NT2/D1 (cell line): ENCODE results near the gene TERT.

Experiments used
- DNase-seq: peaks from one replicate; pipeline ENCODE4 v3.0.0-alpha.2; 2011; ENCODE audit warnings: low read depth, low spot score
- H3K27me3 ChIP-seq: 2 replicates; pipeline ENCODE4 v1.6.0; 2011; ENCODE audit warnings: mild to moderate bottlenecking; ENCODE audit not compliant: insufficient read length, insufficient read depth
- H3K36me3 ChIP-seq: 2 replicates; pipeline ENCODE4 v1.6.1; 2011; ENCODE audit warnings: mild to moderate bottlenecking, low read length, mixed read lengths; ENCODE audit not compliant: insufficient read depth, insufficient read length
- H3K4me1 ChIP-seq: 2 replicates; pipeline ENCODE4 v1.5.1; 2011; ENCODE audit not compliant: insufficient read depth, insufficient read length
- H3K4me3 ChIP-seq: 2 replicates; pipeline ENCODE4 v1.5.1; 2011; ENCODE audit warnings: low read depth; ENCODE audit not compliant: insufficient read length
- H3K9ac ChIP-seq: 2 replicates; pipeline ENCODE4 v1.6.0; 2011; ENCODE audit warnings: low read depth; ENCODE audit not compliant: insufficient read length
- H3K9me3 ChIP-seq: 2 replicates; pipeline ENCODE4 v1.5.1; 2011; ENCODE audit warnings: mild to moderate bottlenecking, low read length; ENCODE audit not compliant: insufficient read depth
- SUZ12 ChIP-seq: IDR thresholded peaks from 2 replicates; pipeline ENCODE4 v1.6.1; 2011; ENCODE audit not compliant: insufficient read length, insufficient read depth; ENCODE audit errors: extremely low read depth
- YY1 ChIP-seq: IDR thresholded peaks from 2 replicates; pipeline ENCODE4 v1.6.1; 2011; ENCODE audit not compliant: insufficient read length, insufficient read depth
- ZNF274 ChIP-seq: IDR thresholded peaks from 2 replicates; pipeline ENCODE4 v1.6.1; 2011; ENCODE audit warnings: mild to moderate bottlenecking, low read depth, low read length

Gene TERT

DNA sequence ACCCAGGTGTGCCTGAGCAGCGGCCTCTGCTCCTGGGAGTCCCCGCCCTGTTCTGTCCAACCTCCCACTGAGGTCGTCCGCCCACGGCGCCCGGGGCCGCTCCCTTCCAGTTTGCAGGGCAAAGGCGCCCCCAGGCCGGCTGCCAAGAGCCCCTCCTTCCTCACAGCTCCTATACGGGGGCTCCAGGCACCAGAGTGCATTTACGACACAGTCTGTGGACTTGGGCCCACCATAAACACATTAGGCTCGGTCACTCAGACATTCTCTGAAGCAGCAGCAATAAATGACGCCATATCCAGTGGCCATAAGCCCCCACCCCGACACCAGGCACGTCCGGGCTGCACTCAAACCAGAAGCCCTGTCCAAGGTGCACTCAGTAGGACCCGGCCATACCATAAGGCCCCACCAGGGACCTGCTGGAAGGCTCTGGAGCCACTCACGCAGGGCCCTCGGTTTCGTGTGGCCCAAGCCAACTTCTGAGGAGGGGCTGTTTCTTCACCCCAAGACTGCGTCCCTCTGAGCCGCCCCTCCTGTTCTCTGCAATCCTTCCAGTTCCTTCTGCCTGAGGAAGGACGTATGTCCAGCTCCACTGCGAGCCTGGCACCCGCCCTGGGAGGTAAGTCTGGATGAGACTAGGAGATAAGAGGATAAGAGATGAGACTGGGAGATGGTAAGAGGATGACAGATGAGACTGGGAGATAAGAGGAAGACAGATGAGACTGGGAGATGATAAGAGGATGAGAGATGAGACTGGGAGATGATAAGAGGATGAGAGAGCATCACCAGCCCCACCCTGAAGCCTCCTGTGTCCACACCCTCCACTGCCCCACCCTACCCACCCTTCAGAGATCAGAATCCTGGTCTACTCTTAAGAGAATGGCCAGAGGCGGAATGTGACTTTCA is 42.9 kb downstream of the TERT start:
- no peak for DNase-seq
- Histone ChIP-seq H3K9ac (no peak overlapping the region), H3K27me3 (no peaks in the 10 kb centered on the region), H3K36me3 (no peaks in the 10 kb centered on the region), H3K4me1 (no peaks in the 10 kb centered on the region), H3K9me3 (no peaks in the 10 kb centered on the region), H3K4me3 (no peak overlapping the region)
- TF ChIP-seq SUZ12: no peak
- TF ChIP-seq ZNF274: no peak
- TF ChIP-seq YY1: no peak

DNA sequence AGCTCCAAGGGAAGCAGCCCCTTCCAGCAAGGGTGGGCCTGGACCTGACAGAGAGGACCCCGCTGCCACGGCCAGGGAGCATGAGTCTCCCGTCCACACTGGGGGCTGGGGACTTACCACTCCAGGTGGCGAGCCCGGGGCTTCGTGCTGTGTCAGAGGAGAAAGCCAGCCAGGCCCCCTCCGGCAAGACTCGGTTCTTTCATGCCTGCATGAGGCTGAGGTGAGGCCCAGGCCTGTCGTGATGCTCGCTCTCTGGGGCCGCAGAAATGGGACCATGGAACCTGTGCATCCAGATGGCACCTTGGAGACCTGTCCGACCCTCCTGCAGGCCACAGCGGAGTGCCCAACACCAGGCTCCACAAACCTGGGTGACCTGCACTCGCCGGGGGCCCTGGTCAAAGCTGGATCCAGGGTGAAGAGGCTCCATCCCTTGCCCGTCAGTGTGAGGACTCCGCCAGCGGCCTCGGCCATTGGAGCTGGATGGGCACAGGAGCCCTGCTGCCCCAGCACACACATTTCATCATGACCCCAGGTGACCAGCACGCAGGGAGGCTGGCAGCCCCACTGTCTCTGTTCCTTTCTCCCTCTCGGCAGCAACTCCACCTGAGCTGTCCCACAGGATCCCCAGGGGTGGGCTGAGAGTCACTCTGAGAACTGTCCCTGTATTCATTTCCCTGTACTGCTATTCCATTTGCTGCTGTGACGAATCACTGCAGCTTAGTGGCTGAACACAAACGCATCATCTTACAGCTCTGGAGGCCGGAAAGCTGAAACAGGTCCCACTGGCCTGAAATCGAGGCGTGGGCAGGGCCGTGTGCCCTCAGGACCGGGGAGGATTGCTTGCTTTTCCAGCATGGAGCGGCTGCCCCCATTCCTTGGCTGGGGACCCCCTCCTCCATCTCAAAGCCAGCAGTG is 45.2 kb downstream of the TERT start:
- no peak for DNase-seq
- Histone ChIP-seq H3K9ac (no peak overlapping the region), H3K9me3 (no peaks in the 10 kb centered on the region), H3K27me3 (no peaks in the 10 kb centered on the region), H3K4me1 (no peaks in the 10 kb centered on the region), H3K4me3 (no peak overlapping the region), H3K36me3 (no peaks in the 10 kb centered on the region)
- no peak for TF ChIP-seq ZNF274
- no peak for TF ChIP-seq SUZ12

DNA sequence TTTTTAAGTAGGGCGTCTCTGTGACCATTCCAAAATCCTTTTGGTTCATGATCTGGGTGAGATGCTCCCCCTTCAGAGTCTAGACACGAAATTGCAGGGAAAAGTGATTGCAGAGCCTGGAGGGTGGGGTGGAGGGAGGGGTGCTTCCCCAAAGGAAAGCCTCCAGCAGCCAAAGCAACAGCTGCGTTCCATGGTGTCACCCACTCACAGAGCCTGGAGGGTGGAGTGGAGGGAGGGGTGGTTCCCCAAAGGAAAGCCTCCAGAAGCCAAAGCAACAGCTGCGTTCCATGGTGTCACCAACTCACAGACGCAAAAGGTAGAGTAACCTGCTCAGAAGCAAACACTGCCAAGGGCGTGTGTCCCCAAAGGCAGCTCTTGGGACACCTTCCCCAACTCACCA is 47.1 kb downstream of the TERT start:
- H3K4me3 ChIP-seq: no peak overlapping the region
- no peaks in the 10 kb centered on the region for H3K36me3 ChIP-seq
- no peak for DNase-seq
- peaks cover 4% of the 10 kb centered on the region for H3K4me1 ChIP-seq
- no peaks in the 10 kb centered on the region for H3K9me3 ChIP-seq
- TF ChIP-seq YY1 (no peak), ZNF274 (no peak), SUZ12 (no peak)
- H3K27me3 ChIP-seq: no peaks in the 10 kb centered on the region
- no peak overlapping the region for H3K9ac ChIP-seq

DNA sequence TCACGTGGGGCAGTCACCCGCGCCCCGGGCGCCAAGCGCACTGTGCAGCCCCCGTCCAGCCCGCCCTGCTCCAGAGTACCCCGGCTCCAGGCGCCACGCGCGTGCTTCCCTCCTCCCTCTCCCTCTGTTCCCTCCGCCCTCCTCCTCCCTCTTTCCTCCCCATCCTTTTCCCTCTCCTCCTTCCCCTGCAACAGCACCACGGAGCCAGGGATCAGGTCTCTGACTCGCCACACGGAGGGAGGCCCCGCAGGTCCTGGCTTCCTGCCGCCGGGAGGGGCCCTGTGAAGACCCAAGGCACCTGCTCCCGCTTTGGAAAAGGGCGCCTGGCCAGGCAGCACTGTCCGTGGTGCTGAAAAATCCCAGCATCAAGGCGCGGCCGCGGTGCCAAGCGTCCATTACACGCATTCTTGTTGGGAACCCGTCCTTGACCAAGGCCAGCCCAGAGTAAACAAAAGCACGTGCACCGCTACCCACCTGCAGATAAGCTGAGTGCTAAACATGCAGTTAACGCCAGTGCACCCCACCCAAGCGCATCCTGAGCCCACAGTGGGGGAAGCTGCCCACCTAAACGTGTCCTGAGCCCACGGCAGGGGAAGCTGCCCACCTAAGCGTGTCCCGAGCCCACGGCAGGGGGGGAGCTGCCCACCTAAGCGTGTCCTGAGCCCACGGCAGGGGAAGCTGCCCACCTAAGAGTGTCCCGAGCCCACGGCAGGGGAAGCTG is 48.0 kb downstream of the TERT start:
- no peaks in the 10 kb centered on the region for H3K27me3 ChIP-seq
- H3K9me3 ChIP-seq: no peaks in the 10 kb centered on the region
- no peaks in the 10 kb centered on the region for H3K36me3 ChIP-seq
- DNase-seq: peak; percentile 33
- H3K9ac ChIP-seq: no peak overlapping the region
- TF ChIP-seq ZNF274 (no peak), YY1 (no peak), SUZ12 (no peak)
- no peak overlapping the region for H3K4me3 ChIP-seq
- peaks cover 4% of the 10 kb centered on the region for H3K4me1 ChIP-seq

GRCh38 chr5:1245905-1246576 is 48.8 kb downstream of the TERT start:
- peaks cover 4% of the 10 kb centered on the region for H3K4me1 ChIP-seq
- H3K4me3 ChIP-seq: no peak overlapping the region
- no peak overlapping the region for H3K9ac ChIP-seq
- no peaks in the 10 kb centered on the region for H3K36me3 ChIP-seq
- no peaks in the 10 kb centered on the region for H3K9me3 ChIP-seq
- TF ChIP-seq SUZ12: no peak
- TF ChIP-seq YY1: no peak
- no peak for TF ChIP-seq ZNF274
- H3K27me3 ChIP-seq: no peaks in the 10 kb centered on the region
- DNase-seq: no peak

DNA sequence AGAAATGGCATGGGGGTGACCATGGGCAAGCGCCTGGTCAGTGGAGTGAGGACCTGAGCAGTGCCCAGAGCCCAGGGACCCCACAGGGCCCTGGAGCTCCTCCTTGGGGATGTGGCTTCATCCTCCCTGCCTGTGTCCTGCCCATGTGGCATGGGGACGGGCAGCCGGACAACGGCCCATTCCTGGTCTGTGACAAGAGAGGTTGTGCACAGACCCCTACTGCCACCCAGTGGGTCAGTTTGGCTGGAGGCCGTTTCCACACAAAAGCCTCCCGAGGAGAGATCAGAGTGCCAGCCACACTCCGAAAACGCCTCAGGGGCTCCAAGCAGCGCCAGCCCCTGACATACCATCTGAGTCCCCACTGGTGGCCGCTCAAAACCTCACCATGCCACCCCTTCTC is 49.9 kb downstream of the TERT start:
- Histone ChIP-seq H3K9ac (no peak overlapping the region), H3K4me3 (no peak overlapping the region), H3K9me3 (no peaks in the 10 kb centered on the region), H3K27me3 (no peaks in the 10 kb centered on the region), H3K4me1 (peaks cover 4% of the 10 kb centered on the region), H3K36me3 (no peaks in the 10 kb centered on the region)
- DNase-seq: no peak
- TF ChIP-seq ZNF274 (no peak), SUZ12 (no peak), YY1 (no peak)
